PC-3 (cell line): ENCODE data around the gene TMEM52. TPM values are rescaled to one million over a fixed set of nuclear protein-coding genes. Genes with fewer than 3 reads are reported as not detected.

Experiments
- ATAC-seq: fragments of 200-7000 bp; cut with Tn5 transposase; 2 replicates; pipeline ENCODE4 v1.9.1; 2020; ENCODE audit warnings: mild to moderate bottlenecking, moderate library complexity
- BruUV-seq: library from RNA; stranded (reverse); fragments of 400-500 nt; replicated peaks from 2 replicates; lab custom pipeline; 2021; lab: Mats Ljungman, UMichigan
- CTCF ChIA-PET: fragments of 300-600 bp; sonication (Branson Sonifier 250); formaldehyde crosslinking; loops from one replicate; lab custom pipeline; 2022; ENCODE audit warnings: antibody characterized with exemption; lab: Charles Lee
- POLR2A ChIA-PET: fragments of 300-600 bp; sonication (Branson Sonifier 250); formaldehyde crosslinking; loops from one replicate; lab custom pipeline; 2022; ENCODE audit warnings: antibody characterized with exemption; ENCODE audit not compliant: unreplicated experiment; lab: Charles Lee
- DNase-seq: peaks from one replicate; pipeline ENCODE4 v3.0.0-alpha.2; 2015
- H2AFZ ChIP-seq: fragments of 300-600 bp; sonication (generic); 2 replicates; pipeline ENCODE4 v1.6.0; 2016; ENCODE audit warnings: antibody characterized with exemption, low read length
- H3F3A ChIP-seq: fragments of 300-600 bp; sonication (generic); one replicate; pipeline ENCODE4 v1.6.0; 2017; ENCODE audit warnings: antibody characterized with exemption, low read length, control low read depth, mild to moderate bottlenecking; ENCODE audit not compliant: unreplicated experiment
- H3K27ac ChIP-seq: fragments of 300-600 bp; sonication (generic); 2 replicates; pipeline ENCODE4 v1.5.1; 2016; ENCODE audit warnings: mild to moderate bottlenecking, low read length
- H3K27me3 ChIP-seq: fragments of 300-600 bp; sonication (generic); 2 replicates; pipeline ENCODE4 v1.6.1; 2016; ENCODE audit warnings: low read length, mixed read lengths
- H3K36me3 ChIP-seq: fragments of 300-600 bp; sonication (generic); 2 replicates; pipeline ENCODE4 v1.6.1; 2016; ENCODE audit warnings: low read depth, mixed run types, low read length, mixed read lengths
- H3K4me1 ChIP-seq: fragments of 300-600 bp; sonication (generic); 2 replicates; pipeline ENCODE4 v1.5.1; 2016; ENCODE audit warnings: low read length; ENCODE audit not compliant: insufficient read depth
- H3K4me2 ChIP-seq: fragments of 300-600 bp; sonication (generic); 2 replicates; pipeline ENCODE4 v1.6.0; 2016; ENCODE audit warnings: low read length
- H3K4me3 ChIP-seq: fragments of 300-600 bp; sonication (generic); 2 replicates; pipeline ENCODE4 v1.5.1; 2016; ENCODE audit warnings: mild to moderate bottlenecking, low read length, mixed read lengths
- H3K79me2 ChIP-seq: fragments of 300-600 bp; sonication (generic); 2 replicates; pipeline ENCODE4 v1.6.1; 2017; ENCODE audit warnings: low read length, mixed read lengths
- H3K9ac ChIP-seq: fragments of 300-600 bp; sonication (generic); 2 replicates; pipeline ENCODE4 v1.6.0; 2016; ENCODE audit warnings: mild to moderate bottlenecking, low read length
- H3K9me2 ChIP-seq: fragments of 300-600 bp; sonication (generic); replicated peaks from 2 replicates; pipeline ENCODE4 v1.6.1; 2016; ENCODE audit warnings: mixed run types, low read length, mixed read lengths
- H3K9me3 ChIP-seq: fragments of 300-600 bp; sonication (generic); 2 replicates; pipeline ENCODE4 v1.6.1; 2016; ENCODE audit warnings: low read length, mixed read lengths
- H4K20me1 ChIP-seq: fragments of 300-600 bp; sonication (generic); 2 replicates; pipeline ENCODE4 v1.6.1; 2016; ENCODE audit warnings: low read length, mixed read lengths
- EZH2 ChIP-seq: fragments of 300-600 bp; sonication (generic); IDR thresholded peaks from one replicate; pipeline ENCODE4 v1.6.1; 2017; ENCODE audit warnings: antibody characterized with exemption, mild to moderate bottlenecking, low read length; ENCODE audit not compliant: unreplicated experiment
- EZH2phosphoT487 ChIP-seq: fragments of 300-600 bp; sonication (generic); IDR thresholded peaks from 2 replicates; pipeline ENCODE4 v1.6.1; 2018; ENCODE audit warnings: mild to moderate bottlenecking, antibody characterized with exemption, low read length, borderline replicate concordance
- intact Hi-C: fragments of 100-400 bp; cut with micrococcal nuclease; formaldehyde crosslinking; loops from 2 replicates; pipeline ENCODE4 v1.9.0; 2023
- total RNA-seq: library from RNA; depleted of rRNA; stranded (reverse); fragments of >200 nt; gene quantifications from 2 replicates; pipeline ENCODE4 v1.2.3, GENCODE V29; 2014
- TF ChIP-seq, protein P1 (sequence below): fragments of 300-600 bp; sonication (generic); conservative IDR thresholded peaks from 2 replicates; pipeline ENCODE4 v1.5.1; 2017; ENCODE audit warnings: antibody characterized with exemption, low read depth, mild to moderate bottlenecking, low read length

TMEM52 gene
- total RNA-seq, 1 experiment from 2014 or later = 22.6 TPM

DNA sequence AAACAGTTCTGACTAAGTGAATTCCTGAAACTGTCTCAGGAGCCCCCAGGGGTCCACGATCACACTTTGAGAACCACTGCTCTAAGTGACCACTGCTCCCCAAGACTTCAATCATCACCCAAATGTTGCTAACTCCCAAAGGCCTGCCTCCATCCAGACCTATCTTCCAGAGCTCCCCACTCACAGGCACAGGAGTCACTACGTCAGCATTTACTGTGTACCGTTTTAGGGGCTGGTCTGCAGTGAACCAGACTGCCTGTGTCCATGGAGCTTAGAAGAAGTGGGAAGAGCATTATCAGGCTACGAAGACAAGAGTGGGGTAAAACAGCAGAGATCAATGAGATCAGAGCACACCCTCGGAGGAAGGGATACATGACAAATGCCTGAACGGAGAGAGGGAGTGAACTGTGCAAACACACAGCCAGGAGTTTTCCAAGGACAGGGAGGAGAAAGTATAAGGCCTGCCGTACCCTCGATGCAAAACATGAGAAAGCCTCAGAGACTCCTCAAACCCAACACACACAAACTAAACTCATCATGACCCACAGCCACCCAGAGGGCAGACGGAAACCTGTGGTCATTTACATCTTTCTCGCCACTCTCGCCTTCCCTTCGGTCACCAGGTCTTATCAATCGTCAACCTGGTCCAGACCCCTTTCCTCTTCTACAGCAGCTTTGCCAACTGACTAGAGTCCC is 38.3 kb downstream of the TMEM52 start:
- Histone ChIP-seq H3K9me2 (no peaks in the 10 kb centered on the region), H2AFZ (no peak overlapping the region), H4K20me1 (peaks cover 78% of the 10 kb centered on the region), H3K36me3 (peaks cover 34% of the 10 kb centered on the region), H3K4me3 (no peak overlapping the region), H3K27ac (no peak overlapping the region), H3K4me2 (no peak overlapping the region), H3K79me2 (peaks cover 100% of the 10 kb centered on the region), H3K27me3 (no peaks in the 10 kb centered on the region), H3K9ac (no peak overlapping the region), H3K4me1 (no peaks in the 10 kb centered on the region), H3K9me3 (no peaks in the 10 kb centered on the region), H3F3A (peaks cover 5% of the 10 kb centered on the region)
- ChIA-PET POLR2A (no interaction called here), CTCF (no interaction called here)
- TF ChIP-seq EZH2phosphoT487 (no peak), EZH2 (no peak)
- TF ChIP-seq, protein P1, sequence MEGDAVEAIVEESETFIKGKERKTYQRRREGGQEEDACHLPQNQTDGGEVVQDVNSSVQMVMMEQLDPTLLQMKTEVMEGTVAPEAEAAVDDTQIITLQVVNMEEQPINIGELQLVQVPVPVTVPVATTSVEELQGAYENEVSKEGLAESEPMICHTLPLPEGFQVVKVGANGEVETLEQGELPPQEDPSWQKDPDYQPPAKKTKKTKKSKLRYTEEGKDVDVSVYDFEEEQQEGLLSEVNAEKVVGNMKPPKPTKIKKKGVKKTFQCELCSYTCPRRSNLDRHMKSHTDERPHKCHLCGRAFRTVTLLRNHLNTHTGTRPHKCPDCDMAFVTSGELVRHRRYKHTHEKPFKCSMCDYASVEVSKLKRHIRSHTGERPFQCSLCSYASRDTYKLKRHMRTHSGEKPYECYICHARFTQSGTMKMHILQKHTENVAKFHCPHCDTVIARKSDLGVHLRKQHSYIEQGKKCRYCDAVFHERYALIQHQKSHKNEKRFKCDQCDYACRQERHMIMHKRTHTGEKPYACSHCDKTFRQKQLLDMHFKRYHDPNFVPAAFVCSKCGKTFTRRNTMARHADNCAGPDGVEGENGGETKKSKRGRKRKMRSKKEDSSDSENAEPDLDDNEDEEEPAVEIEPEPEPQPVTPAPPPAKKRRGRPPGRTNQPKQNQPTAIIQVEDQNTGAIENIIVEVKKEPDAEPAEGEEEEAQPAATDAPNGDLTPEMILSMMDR = no peak
- no TSS peak for BruUV-seq
- intact Hi-C loops = no loop called here
- DNase-seq = no peak
- ATAC-seq = no peak

DNA sequence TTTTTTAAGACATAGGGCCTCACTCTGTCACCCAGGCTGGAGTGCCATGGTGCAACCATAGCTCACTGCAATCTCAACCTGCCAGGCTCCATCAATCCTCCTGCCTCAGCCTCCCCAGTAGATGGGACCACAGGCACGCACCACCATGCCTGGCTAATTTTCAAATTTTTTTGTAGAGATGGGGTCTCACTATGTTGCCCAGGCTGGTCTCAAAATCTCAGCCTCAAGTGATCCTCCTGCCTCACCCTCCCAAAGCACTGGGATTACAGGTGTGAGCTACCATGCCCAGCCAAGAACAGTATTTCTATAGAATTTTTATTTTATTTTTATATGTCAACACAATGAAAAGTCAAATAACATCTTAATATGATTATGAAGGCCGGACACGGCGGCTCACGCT is 39.1 kb downstream of the TMEM52 start:
- Histone ChIP-seq H3K4me1 (no peaks in the 10 kb centered on the region), H4K20me1 (peaks cover 85% of the 10 kb centered on the region), H3K9me3 (no peaks in the 10 kb centered on the region), H3K4me3 (no peak overlapping the region), H3K9me2 (no peaks in the 10 kb centered on the region), H3F3A (peaks cover 5% of the 10 kb centered on the region), H3K27ac (no peak overlapping the region), H2AFZ (no peak overlapping the region), H3K27me3 (no peaks in the 10 kb centered on the region), H3K9ac (no peak overlapping the region), H3K79me2 (peaks cover 100% of the 10 kb centered on the region), H3K4me2 (no peak overlapping the region), H3K36me3 (peaks cover 42% of the 10 kb centered on the region)
- no peak for DNase-seq
- TF ChIP-seq EZH2 = no peak
- TF ChIP-seq, protein P1 = no peak
- intact Hi-C loops = no loop called here
- ChIA-PET CTCF (no interaction called here), POLR2A (no interaction called here)
- ATAC-seq = no peak
- no TSS peak for BruUV-seq

DNA sequence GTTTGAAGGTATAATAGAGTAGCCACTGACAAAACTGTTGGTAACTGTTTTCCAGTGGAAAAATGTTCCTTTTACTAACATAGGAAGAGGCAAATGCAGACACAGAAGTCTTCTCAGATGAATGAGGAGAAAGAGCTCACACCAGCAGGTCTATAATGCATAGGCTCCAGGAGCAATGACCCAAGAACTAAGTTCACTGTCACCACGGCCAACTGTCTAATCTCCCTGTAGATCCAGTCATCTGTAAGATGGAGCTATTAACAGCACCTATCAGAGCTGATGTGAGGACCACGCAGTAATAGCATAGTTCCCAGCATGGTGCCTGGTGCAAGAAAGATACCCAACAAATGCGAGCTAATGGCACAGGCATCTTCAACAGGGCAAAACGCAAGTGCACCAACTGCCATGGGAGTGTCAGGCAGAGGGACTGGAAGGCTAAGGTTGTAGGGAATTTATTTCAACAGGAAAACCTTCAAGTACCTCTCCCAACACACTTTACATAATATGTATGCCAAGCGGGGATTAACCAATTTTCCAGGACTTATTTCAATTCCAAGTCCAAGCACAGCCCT is 41.1 kb downstream of the TMEM52 start:
- Histone ChIP-seq H3K36me3 (peaks cover 56% of the 10 kb centered on the region), H3F3A (no peaks in the 10 kb centered on the region), H3K9me3 (no peaks in the 10 kb centered on the region), H3K79me2 (peaks cover 100% of the 10 kb centered on the region), H3K9me2 (no peaks in the 10 kb centered on the region), H3K27ac (no peak overlapping the region), H3K4me1 (no peaks in the 10 kb centered on the region), H3K27me3 (no peaks in the 10 kb centered on the region), H3K9ac (no peak overlapping the region), H3K4me2 (no peak overlapping the region), H3K4me3 (no peak overlapping the region), H2AFZ (no peak overlapping the region), H4K20me1 (peaks cover 85% of the 10 kb centered on the region)
- CTCF ChIA-PET = no interaction called here
- POLR2A ChIA-PET = interaction anchor here (0.6 kb wide), 1 partner anchor 310 kb away, joined by 6 read pairs; no protein-coding TSS in a partner anchor
- intact Hi-C loops = no loop called here
- no peak for ATAC-seq
- BruUV-seq = TSS peak; percentile 2
- TF ChIP-seq, protein P1 = no peak
- TF ChIP-seq EZH2phosphoT487 (no peak), EZH2 (no peak)
- no peak for DNase-seq
